GM12865 (cell line): ENCODE data around the gene ANKRD52.
A peak's percentile ranks its signal among the peaks of the same experiment; 100 is the strongest.

Experiments
- DNase-seq: peaks from one replicate; pipeline ENCODE4 v3.0.0; 2010; ENCODE audit warnings: low read depth
- H3K4me3 ChIP-seq: 2 replicates; pipeline ENCODE4 v1.5.1; 2011; ENCODE audit warnings: mild to moderate bottlenecking, low read depth, low read length, control low read depth
- CTCF ChIP-seq: IDR thresholded peaks from 2 replicates; pipeline ENCODE4 v1.5.1; 2011; ENCODE audit warnings: low read length, control low read depth, low read depth, inconsistent platforms; ENCODE audit not compliant: insufficient read depth; ENCODE audit errors: missing control alignments

ANKRD52 gene

GRCh38 chr12:56222531-56222895 is 35.7 kb downstream of the ANKRD52 start:
- no peak for TF ChIP-seq CTCF
- H3K4me3 ChIP-seq, result peak overlapping the region; percentile 77
- DNase-seq, result no peak

- TF ChIP-seq CTCF, result no peak
- DNase-seq, result peak; percentile 96
Measured at GRCh38 chr12:56221757-56222530, 36.2 kb downstream of the ANKRD52 start, which contains the start of gene RNF41. Gene RNF41 (minus strand): TSS chr12:56221922. CDS start chr12:56214047, 7,875 bp downstream.

GRCh38 chr12:56221232-56221756 is 36.9 kb downstream of the ANKRD52 start:
- peak overlapping the region; percentile 77 for H3K4me3 ChIP-seq
- no peak for TF ChIP-seq CTCF
- DNase-seq, result no peak

More at GRCh38 chr12:56221757-56222530, 36.2 kb downstream of the ANKRD52 start, which contains the start of gene RNF41:
- H3K4me3 ChIP-seq, result peak within 1 kb of the TSS; percentile 77

- peak; percentile 41 for DNase-seq
- H3K4me3 ChIP-seq, result peak overlapping the region; percentile 77
- TF ChIP-seq CTCF, result no peak
Measured at GRCh38 chr12:56220611-56221231, 37.5 kb downstream of the ANKRD52 start.

GRCh38 chr12:56219840-56220239 is 38.3 kb downstream of the ANKRD52 start:
- TF ChIP-seq CTCF, result no peak
- DNase-seq, result no peak
- no peak overlapping the region for H3K4me3 ChIP-seq

GRCh38 chr12:56216461-56216860 is 41.7 kb downstream of the ANKRD52 start:
- no peak for TF ChIP-seq CTCF
- no peak for DNase-seq
- H3K4me3 ChIP-seq, result no peak overlapping the region

- no peak for TF ChIP-seq CTCF
- DNase-seq, result no peak
- H3K4me3 ChIP-seq, result no peak overlapping the region
Measured at GRCh38 chr12:56213878-56214277, 44.3 kb downstream of the ANKRD52 start.
